HG02678 (cell line): ENCODE results near the gene SF3B4.

ENCODE experiments used
- ATAC-seq: cut with Tn5 transposase; IDR thresholded peaks from one replicate; pipeline ENCODE4 v1.9.1; 2021; ENCODE audit warnings: mild to moderate bottlenecking, moderate library complexity; ENCODE audit not compliant: unreplicated experiment

The SF3B4 gene

GRCh38 chr1:149933208-149933607 lies 5.6 kb upstream of the SF3B4 start:
- no peak for ATAC-seq

- no peak for ATAC-seq
Observed at GRCh38 chr1:149932474-149932873, 4.9 kb upstream of the SF3B4 start.

GRCh38 chr1:149931212-149931790 lies 3.7 kb upstream of the SF3B4 start:
- ATAC-seq, result no peak

DNA sequence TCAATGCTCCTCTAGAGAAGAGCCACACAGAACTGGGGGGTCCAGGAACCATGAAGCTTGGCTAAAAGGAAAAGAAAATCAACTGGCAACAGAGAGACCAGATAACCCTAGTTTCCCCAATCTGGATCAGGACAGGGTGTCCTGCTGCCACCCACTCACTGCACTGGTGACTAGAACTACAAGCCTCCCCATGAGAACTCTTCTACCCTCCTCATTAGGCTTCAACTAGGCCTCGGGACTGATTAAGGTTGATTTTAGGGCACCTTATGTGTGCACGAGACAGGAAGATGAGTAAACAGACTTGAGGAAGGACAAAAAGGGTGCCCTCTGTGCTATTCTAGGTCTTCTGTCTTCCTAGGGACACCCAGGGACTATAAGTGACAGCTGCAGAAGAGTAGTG lies 2.3 kb upstream of the SF3B4 start:
- no peak for ATAC-seq

DNA sequence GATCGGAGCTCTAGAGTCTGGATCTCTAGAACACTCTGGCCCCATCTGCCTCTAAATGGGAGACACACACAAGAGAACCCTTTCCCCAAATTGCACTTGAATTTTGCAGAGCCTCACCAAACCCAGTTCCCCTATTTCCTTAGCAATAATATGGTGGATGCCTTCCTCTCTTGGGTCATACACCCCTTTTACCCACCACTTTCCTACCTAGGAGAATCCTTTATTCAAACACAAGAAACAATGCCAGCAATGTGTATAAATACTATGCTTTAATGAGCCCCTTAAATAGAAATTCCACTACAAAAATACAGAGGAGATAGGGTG lies 760 bp upstream of the SF3B4 start:
- no peak for ATAC-seq

DNA sequence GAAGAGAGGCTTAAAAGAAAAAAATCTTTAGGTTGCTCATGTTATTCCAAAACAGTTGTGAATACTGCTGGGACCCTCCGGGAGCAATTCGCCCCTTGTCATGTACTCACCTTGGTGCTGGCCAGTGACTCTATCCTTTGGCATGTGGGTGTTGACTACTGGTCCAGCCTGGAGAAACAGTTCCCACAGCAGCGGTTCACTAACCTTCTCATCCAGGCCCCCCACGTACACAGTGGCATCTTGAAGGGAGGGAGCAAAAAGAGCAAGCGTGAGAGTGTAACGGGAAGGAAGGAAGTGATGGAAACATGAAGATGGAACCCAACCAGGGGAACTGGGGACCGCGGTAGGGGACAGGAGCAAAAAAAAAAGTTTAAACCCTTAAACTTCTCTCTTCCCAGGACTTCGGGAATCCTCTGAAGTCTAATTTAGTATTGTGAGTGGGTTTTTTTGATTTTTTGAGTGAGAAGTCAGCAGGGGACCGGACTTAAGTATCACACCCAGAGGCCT lies 494 bp downstream of the SF3B4 start:
- peak; percentile 3 for ATAC-seq

- ATAC-seq, result no peak
Observed at GRCh38 chr1:149926296-149926695, 1.3 kb downstream of the SF3B4 start.

- ATAC-seq, result no peak
Observed at GRCh38 chr1:149925751-149926150, 1.9 kb downstream of the SF3B4 start.

GRCh38 chr1:149925345-149925744 lies 2.3 kb downstream of the SF3B4 start:
- no peak for ATAC-seq

DNA sequence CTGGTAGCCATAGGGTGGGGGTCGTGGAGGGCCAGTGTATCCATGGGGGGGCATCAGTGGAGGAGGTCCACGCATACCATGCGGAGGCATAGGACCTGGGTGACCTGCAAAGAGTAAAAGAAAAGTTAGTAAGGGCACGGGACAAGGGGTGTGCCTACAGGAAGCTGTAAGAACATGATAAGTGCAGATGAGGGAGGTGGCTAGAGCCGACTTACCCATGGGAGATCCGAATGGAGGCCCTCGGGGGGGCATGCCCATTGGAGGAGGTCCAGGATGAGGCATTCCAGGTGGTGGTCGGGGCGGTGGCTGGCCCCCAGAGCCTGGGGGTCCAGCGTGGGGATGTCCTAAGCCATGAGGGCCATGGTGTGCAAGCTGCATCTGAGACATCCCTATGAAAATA lies 4.0 kb downstream of the SF3B4 start:
- no peak for ATAC-seq

- ATAC-seq, result no peak
Observed at GRCh38 chr1:149917571-149918144, 9.9 kb downstream of the SF3B4 start, which contains the start of gene SV2A. TSS of gene SV2A (minus strand) at chr1:149917844. CDS start at chr1:149913840, 4,004 bp downstream.

- no peak for ATAC-seq
Observed at GRCh38 chr1:149916898-149917252, 10.7 kb downstream of the SF3B4 start.

- ATAC-seq, result no peak
Observed at GRCh38 chr1:149916193-149916897, 11.3 kb downstream of the SF3B4 start.

DNA sequence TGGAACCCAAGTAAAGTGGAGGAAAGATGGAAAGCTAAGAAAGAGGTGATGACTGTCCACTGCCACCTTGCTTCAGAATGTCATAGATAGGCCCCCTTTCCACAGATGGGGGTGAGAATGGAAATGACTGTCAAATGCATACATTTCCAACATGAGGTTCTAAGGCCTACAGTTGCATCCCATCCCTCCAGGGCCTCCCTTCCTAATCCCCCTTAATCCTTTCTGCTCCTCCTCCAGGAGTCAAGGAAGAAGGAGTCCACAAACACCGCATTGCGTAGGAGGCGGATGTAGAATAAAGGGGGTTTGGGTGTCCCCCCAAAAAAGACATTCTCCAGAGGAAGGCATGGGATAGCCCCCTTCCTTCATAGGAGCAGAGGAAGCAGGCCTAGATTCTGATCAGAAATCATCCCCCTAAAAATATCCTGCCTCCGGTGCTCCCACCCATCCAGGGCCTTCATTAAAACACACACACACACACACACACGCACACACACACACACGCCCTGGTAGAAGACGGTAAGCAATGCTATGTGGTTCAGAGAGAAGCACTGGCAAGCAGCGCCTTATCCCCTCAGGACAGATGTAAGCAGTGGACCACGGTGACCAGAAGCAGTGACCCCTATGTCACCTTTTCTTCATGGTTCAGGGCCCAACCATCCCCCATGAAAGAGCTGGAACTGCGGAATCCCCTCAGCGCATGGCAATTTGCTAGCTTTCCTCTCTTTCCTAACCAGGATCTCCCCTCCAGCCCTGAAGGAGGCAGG lies 12.0 kb downstream of the SF3B4 start:
- no peak for ATAC-seq

DNA sequence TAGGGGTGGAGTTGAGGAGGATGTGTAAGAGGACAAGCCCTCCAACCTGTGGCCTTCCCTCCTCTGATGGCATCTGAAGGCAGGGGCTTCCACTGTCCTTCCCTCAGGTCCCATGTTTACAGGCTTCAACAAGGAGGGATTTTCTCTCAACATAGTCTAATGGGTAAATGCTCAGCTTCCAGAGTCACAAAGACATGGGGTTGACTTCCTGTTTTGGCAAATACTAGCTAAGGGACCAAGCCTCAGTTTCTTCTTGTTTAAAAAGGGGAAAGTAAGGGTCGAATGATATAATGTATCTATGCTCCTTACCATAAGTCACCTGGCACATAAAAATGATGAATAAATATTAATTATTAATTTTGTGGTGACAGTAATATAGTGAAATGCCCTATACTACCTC lies 13.1 kb downstream of the SF3B4 start:
- no peak for ATAC-seq

DNA sequence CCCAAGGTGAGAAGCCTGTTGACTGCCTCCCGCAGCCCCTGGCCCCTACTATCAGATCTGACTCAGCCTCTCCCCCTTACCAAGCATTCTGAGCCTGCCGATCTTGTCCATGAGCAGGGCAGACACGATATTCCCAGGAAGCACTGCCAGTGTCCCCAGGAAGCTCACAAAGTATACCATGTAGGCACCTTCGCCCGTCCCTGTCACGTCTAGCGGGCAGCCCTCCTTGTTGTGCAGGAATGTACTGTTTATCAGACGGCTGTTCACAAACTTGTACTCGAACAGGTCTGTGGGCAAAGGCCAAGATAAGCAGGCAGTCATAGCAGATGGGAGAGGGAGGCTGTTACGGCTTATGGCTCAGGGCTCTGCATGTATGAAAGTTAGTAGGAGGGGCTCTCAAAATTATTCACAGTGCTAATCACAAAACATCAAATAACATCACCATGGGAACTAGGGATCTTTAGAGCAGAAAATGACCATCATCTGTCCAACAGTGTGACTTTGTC lies 21.0 kb downstream of the SF3B4 start:
- ATAC-seq, result no peak

GRCh38 chr1:149903836-149904491 lies 23.6 kb downstream of the SF3B4 start:
- no peak for ATAC-seq

DNA sequence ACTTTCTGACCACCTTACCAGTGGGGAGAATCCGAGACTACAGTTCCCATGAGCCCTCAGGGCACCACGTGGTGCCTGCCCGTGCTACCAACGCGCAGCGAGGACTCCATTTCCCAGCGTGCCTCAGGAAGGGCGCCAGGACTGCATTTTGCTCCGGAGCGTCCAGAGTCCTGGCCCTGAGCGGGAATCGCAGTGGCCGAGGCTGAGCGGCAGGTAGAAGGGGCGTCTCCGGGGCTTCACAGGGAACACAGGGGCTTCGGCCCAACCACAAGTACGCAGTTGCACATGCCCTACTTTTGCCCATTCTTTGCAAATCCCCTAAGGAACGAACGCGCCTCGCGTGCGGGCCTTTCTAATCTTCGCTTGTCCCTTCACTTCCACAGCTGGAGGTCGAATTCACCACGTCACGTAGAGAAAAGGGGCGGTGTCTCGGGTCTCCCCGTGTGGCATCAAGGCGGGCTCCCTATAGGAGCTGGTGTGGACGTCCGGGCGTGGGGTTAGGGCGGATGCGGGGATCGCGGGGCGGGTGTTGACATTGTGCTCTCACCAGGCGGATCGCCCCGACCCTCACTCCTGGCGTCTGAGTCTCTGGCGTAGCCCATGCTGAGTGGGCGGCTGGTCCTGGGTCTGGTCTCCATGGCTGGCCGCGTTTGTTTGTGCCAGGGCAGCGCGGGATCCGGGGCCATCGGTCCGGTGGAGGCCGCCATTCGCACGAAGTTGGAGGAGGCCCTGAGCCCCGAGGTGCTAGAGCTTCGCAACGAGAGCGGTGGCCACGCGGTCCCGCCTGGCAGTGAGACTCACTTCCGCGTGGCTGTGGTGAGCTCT lies 27.9 kb downstream of the SF3B4 start, which contains the start of gene BOLA1:
Gene BOLA1, plus strand, starts transcription at position 109 of the 825 bp plus-strand sequence. Its CDS starts 492 bp downstream, at position 601.
- ATAC-seq, result peak; percentile 99

DNA sequence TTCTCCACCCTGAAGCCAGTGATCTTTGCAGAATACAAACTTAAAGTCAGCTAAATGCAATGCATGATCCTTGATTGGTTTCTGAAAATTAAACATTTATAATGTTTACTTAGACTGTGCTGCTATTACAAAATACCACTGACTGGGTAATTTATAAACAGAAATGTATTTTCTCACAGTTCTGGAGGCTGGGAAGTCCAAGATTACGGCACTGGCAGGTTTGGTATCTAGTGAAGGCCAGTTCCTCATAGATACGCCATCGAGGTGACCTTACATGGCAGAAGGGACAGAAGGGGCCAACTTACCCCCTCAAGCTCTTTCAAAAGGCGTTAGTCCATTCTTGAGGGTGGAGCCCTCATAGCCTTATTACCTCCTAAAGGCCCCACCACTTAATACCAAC lies 31.0 kb downstream of the SF3B4 start:
- no peak for ATAC-seq

- no peak for ATAC-seq
Observed at GRCh38 chr1:149888999-149889289, 38.7 kb downstream of the SF3B4 start.
